SU-DHL-6 (cell line): ENCODE results near the gene STK31.

Source experiments
- CTCF ChIP-seq: fragments of 200-600 bp; sonication (generic); IDR thresholded peaks from one replicate; pipeline ENCODE4 v1.5.1; 2017; ENCODE audit warnings: antibody characterized with exemption, mild to moderate bottlenecking, low read length, moderate library complexity; ENCODE audit not compliant: insufficient read depth, poor library complexity, severe bottlenecking
- EZH2phosphoT487 ChIP-seq: fragments of 200-600 bp; sonication (generic), shearing (Covaris generic); conservative IDR thresholded peaks from 2 replicates; pipeline ENCODE4 v1.6.1; 2018; ENCODE audit warnings: mild to moderate bottlenecking, antibody characterized with exemption, low read length, moderate library complexity, mixed read lengths

- no peak for TF ChIP-seq CTCF
- TF ChIP-seq EZH2phosphoT487, result no peak
Observed at GRCh38 chr7:23685731-23686130, 24.3 kb upstream of the STK31 start.
